Breast epithelium (tissue), 4 donors: ENCODE data around the gene HOXD1. TPM values are rescaled to one million over a fixed set of nuclear protein-coding genes. Genes with fewer than 3 reads are reported as not detected.

Experiments used
- DNase-seq, 2 donors: peaks; one replicate each; pipeline ENCODE4 v3.0.0-alpha.2; 2019; ENCODE audit warnings: low spot score in 2 of 2
- H3K27ac ChIP-seq, 2 donors: fragments of 200-600 bp; sonication (generic) in 1 of 2; one replicate each; pipeline ENCODE4 v1.5.1; 2016 to 2019; ENCODE audit warnings: mild to moderate bottlenecking in 1 of 2
- H3K27me3 ChIP-seq, 2 donors: fragments of 200-600 bp; sonication (generic) in 1 of 2; one replicate each; pipeline versions ENCODE4 v1.5.1 to v1.6.0; 2017 to 2019; ENCODE audit warnings: control low read depth in 1 of 2, mild to moderate bottlenecking in 1 of 2
- H3K36me3 ChIP-seq: fragments of 200-600 bp; one replicate; pipeline ENCODE4 v1.5.1; 2019
- H3K4me1 ChIP-seq, 2 donors: fragments of 200-600 bp; sonication (generic); one replicate each; pipeline ENCODE4 v1.5.1; 2016 to 2019; ENCODE audit warnings: control low read depth in 1 of 2
- H3K4me3 ChIP-seq, 3 donors: fragments of 200-600 bp; sonication (generic); 1 replicate in 2 of 3; 2 replicates in 1 of 3; pipeline ENCODE4 v1.5.1; 2016 to 2019; ENCODE audit warnings: mild to moderate bottlenecking in 3 of 3, moderate library complexity in 2 of 3
- H3K9me3 ChIP-seq, 2 donors: fragments of 200-600 bp; sonication (generic) in 1 of 2; one replicate each; pipeline ENCODE4 v1.5.1; 2016 to 2019; ENCODE audit warnings: control low read depth in 1 of 2
- POLR2A ChIP-seq: fragments of 450-650 bp; IDR thresholded peaks from one replicate; pipeline ENCODE4 v1.6.1; 2016; ENCODE audit warnings: antibody characterized with exemption, mild to moderate bottlenecking, moderate library complexity
- POLR2AphosphoS5 ChIP-seq, 3 donors: sonication (generic); formaldehyde crosslinking; IDR thresholded peaks; one replicate each; pipeline ENCODE4 v1.6.1; 2017; ENCODE audit warnings: antibody characterized with exemption in 3 of 3
- intact Hi-C: fragments of 100-400 bp; cut with DNase I; formaldehyde crosslinking; loops from one replicate; pipeline ENCODE4 v1.15.1; 2023; ENCODE audit warnings: low total_unique reads
- total RNA-seq, 3 donors: library from RNA; depleted of rRNA; stranded (reverse); fragments of >200 nt; gene quantifications; one replicate each; pipeline ENCODE4 v1.1.0, GENCODE V29; 2016
- TF ChIP-seq, protein P1 (sequence below), 3 donors: fragments of 450-650 bp; IDR thresholded peaks; one replicate each; pipeline ENCODE4 v1.5.1; 2016 to 2017; ENCODE audit warnings: antibody characterized with exemption in 3 of 3, mild to moderate bottlenecking in 3 of 3, moderate library complexity in 3 of 3

HOXD1 gene
- total RNA-seq: 1 to 10 TPM in 1 of 3 donors, under 1 TPM in 2; 0.15 to 1.3 (median 0.64) TPM

DNA sequence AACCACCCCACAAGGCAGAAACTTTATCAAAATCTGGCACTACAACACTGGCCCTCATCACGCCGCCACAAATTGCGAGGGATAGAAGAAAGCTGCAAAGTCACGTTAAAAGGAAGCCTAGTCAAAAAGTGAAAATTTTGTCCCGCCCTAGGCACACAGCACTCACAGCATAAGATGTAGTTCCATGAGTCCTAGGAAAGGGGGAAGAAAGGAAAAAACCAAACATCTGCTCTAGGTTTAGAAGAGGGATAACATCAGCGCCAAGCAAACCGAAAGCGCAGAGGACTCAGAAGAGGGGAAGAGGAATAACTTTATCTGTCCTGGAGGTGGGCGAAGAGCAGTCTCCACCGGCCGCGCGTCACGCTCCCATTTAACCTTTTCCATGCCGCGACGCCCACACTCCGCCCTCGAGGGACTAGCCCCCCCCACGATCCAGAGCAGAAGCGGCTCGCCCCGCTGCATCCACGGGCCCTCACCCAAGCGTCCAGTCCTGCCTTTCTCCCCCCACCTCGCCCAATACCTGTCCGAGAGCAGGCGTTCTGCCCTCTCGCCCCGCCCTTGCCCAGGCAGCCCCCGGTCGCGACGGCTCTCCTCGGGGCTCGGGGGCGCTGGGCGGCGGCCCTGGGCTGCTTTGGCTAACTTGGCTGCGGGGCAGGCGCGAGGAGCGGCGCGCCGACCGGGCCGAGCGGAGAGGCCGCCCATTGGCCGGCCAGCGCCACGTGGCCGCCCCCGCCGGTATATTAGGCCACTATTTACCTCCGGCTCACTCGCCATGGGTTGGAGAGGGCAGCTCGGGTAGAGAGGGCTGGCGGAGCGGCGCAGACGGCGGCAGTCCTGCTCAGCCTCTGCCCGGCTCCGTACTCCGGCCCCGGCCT lies at the start of gene HOXD1:
Gene HOXD1, plus strand, starts transcription at position 770 of the 875 bp plus-strand sequence. CDS start 134 bp downstream, outside the sequence.
- peaks cover 0 to 6% of the 10 kb centered on the region in 2 donors for H3K4me1 ChIP-seq
- DNase-seq: no peak
- intact Hi-C loops: no loop called here
- peak within 1 kb of the TSS; percentile 51 to 76 (median 66) for H3K4me3 ChIP-seq
- TF ChIP-seq POLR2A (no peak), POLR2AphosphoS5 (IDR thresholded peaks at IDR 0.05) (no peak)
- TF ChIP-seq, protein P1, sequence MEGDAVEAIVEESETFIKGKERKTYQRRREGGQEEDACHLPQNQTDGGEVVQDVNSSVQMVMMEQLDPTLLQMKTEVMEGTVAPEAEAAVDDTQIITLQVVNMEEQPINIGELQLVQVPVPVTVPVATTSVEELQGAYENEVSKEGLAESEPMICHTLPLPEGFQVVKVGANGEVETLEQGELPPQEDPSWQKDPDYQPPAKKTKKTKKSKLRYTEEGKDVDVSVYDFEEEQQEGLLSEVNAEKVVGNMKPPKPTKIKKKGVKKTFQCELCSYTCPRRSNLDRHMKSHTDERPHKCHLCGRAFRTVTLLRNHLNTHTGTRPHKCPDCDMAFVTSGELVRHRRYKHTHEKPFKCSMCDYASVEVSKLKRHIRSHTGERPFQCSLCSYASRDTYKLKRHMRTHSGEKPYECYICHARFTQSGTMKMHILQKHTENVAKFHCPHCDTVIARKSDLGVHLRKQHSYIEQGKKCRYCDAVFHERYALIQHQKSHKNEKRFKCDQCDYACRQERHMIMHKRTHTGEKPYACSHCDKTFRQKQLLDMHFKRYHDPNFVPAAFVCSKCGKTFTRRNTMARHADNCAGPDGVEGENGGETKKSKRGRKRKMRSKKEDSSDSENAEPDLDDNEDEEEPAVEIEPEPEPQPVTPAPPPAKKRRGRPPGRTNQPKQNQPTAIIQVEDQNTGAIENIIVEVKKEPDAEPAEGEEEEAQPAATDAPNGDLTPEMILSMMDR (IDR thresholded peaks at IDR 0.05): no peak
- H3K27me3 ChIP-seq: peaks cover 0 to 58% of the 10 kb centered on the region in 2 donors
- no peaks in the 10 kb centered on the region for H3K36me3 ChIP-seq
- peak within 1 kb of the TSS in 1 of 2 donors; percentile 36 for H3K27ac ChIP-seq
- no peaks in the 10 kb centered on the region for H3K9me3 ChIP-seq

DNA sequence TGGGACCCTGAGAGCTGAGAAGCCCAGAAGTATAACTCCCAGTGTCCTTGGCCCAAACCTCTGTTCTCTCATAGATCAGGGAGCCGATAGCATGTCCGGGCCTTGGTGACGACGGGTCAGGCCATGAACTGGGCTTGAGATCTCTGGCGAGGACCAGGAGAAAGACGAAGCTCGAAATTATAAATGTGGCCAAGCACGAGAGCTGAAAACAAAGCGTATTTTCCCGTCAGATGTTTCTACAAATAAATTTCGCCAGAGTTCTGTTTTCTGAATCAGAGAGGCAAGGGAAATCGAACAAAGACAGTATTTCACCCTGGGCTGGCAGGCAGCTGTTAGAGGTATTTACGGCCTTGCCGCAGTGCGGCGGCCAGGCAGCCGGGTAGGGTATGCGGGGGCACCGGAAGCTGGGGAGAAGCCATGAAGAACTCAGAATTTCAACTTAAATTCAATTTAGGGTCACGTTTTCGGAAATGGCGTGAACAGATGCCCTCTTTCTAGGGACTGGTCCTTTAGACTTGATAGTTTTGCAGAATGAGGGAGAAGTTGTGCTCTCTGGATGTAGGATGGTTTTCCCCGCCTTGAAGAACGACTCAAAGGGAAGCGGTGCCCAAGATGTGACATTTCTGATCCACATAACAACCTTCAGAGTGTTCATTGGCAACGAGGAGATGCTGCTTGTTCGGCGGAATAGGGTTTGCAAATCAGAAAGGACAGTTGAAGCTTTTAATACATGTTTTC lies 49.4 kb upstream of the HOXD1 start:
- no peak for DNase-seq
- peak overlapping the region; percentile 52 to 82 (median 71) for H3K4me3 ChIP-seq
- H3K27me3 ChIP-seq: peaks cover 0 to 83% of the 10 kb centered on the region in 2 donors
- peak overlapping the region; percentile 62 to 97 for H3K27ac ChIP-seq
- intact Hi-C loops: loop anchor here (5.0 to 10.0 kb wide), 2 partner anchors 498 to 1006 kb away; no protein-coding TSS in a partner anchor
- peaks cover 0 to 8% of the 10 kb centered on the region in 2 donors for H3K4me1 ChIP-seq
- no peaks in the 10 kb centered on the region for H3K36me3 ChIP-seq
- no peaks in the 10 kb centered on the region for H3K9me3 ChIP-seq
- TF ChIP-seq, protein P1 (IDR thresholded peaks at IDR 0.05): no peak
- TF ChIP-seq POLR2AphosphoS5 (IDR thresholded peaks at IDR 0.05) (no peak), POLR2A (no peak)

DNA sequence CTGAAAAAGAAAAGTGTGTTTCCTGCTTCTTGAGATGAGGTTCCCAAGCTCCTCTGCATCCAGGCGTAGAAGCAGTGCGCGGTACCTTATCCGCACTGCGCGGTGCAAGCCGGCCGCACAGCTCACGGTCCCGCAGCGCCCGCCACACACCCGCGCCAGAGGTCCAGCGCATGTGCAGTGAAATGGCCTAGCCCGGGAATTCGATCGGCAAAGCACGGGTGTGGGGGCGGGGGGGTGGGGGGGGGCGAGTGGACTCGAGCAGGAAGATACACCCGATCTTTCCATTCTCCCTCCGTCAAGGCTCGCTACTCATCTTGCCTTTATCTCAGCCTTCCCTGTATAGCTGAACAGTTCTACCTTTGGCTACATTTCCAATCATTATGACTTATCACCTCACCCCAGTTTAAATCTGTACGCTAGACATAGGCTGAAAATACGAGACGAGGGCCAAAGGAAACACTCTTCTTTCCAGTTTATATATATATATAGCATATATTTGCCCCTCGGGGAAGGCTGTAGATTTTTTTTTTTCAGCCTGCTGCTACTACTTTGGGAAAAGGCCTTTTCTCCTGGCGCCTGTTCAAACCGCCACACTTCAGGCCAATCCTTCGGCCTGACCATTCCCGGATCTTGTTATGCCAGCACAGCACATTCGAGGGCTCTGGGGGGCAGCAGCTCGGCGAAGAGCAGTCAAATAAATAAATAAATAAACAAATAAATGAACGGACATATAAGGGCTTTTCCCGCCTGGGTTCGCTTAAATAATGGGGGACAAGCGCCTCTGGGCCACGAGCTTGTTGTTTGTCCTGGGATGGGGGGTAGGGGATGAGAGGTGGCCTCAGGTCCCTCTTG lies 48.6 kb upstream of the HOXD1 start:
- peaks cover 0 to 8% of the 10 kb centered on the region in 2 donors for H3K4me1 ChIP-seq
- TF ChIP-seq POLR2A (no peak), POLR2AphosphoS5 (IDR thresholded peaks at IDR 0.05) (peak in 1 of 3 donors; percentile 9)
- TF ChIP-seq, protein P1 (IDR thresholded peaks at IDR 0.05): no peak
- no peak for DNase-seq
- intact Hi-C loops: loop anchor here (5.0 to 10.0 kb wide), 2 partner anchors 497 to 1005 kb away; no protein-coding TSS in a partner anchor
- H3K9me3 ChIP-seq: no peaks in the 10 kb centered on the region
- no peaks in the 10 kb centered on the region for H3K36me3 ChIP-seq
- H3K27ac ChIP-seq: peak overlapping the region; percentile 62 to 97
- H3K27me3 ChIP-seq: peaks cover 0 to 77% of the 10 kb centered on the region in 2 donors
- H3K4me3 ChIP-seq: peak overlapping the region; percentile 52 to 82 (median 71)

DNA sequence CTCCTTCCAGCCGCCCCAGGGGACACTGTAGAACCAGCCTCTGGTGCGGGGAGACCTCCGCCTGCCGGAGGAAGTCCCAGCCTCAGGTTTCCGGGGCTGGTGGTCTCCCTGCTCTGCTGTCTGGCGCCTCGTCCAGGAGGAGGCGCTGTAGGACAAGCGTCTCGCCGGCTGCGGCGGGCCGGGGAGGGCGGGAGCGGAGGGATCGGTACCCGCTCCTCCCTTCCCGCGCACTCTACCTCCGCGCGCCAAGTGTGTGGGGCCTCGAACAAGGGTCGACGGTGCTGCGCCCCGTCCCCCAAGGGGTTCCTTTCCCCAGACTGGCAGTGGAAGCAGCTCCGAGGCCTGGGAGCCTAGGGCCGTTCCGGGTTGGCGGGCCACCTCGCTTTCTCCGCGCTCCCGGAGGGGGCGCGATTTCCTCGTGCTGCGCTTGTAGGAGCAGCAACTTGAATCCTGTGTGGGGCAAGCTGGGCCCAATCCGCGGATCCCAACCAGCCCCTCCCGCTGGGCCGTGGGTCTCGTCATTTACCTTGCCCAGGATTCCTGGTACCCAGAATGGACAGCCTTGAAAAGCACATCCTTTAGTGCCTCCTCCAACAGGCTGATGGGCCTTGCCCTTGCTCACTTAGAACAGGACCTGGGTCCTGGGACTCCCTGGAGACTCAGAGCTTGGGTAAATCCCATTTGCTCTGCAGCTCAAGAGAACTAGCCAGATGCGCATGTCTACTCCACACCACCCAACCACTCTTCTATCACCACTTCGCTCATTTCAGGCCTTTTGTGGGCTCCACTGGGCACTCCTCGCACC lies 47.8 kb upstream of the HOXD1 start:
- peaks cover 0 to 8% of the 10 kb centered on the region in 2 donors for H3K4me1 ChIP-seq
- H3K9me3 ChIP-seq: no peaks in the 10 kb centered on the region
- H3K4me3 ChIP-seq: peak overlapping the region; percentile 52 to 82 (median 71)
- no peaks in the 10 kb centered on the region for H3K36me3 ChIP-seq
- H3K27me3 ChIP-seq: peaks cover 0 to 82% of the 10 kb centered on the region in 2 donors
- no peak for DNase-seq
- TF ChIP-seq, protein P1 (IDR thresholded peaks at IDR 0.05): peak; percentile 42 to 97 (median 82)
- no peak for TF ChIP-seq POLR2A
- peak in 2 of 3 donors; percentile 46 to 68 for TF ChIP-seq POLR2AphosphoS5 (IDR thresholded peaks at IDR 0.05)
- intact Hi-C loops: no loop called here
- H3K27ac ChIP-seq: peak overlapping the region; percentile 62 to 97
